SH-SY5Y (cell line): ENCODE measurements around the gene RBM39.

ENCODE experiments used
- GATA2 ChIP-seq: IDR thresholded peaks from 2 replicates; pipeline ENCODE4 v1.6.1; 2011; ENCODE audit warnings: mild to moderate bottlenecking, low read depth, low read length
- GATA3 ChIP-seq: IDR thresholded peaks from 2 replicates; pipeline ENCODE4 v1.6.1; 2011; ENCODE audit warnings: low read depth, mild to moderate bottlenecking, low read length, moderate library complexity

DNA sequence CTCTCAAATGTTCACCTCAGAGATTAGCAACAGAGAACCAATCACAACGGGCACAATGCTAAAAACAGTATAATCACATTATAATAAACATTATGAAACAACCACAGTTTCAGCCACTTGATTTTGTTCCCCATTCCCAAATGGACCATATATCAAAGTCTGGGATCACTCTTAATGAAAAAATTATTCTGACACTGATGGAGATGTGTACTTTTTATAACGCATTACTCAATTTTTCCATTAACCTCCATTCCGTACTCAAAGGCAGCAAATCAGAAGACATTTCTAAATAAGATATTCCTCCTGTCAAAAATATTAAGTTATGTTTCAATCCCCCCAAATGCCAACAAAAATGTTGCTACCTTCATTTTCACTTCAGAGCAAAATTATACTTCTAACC lies 80.2 kb downstream of the RBM39 start:
- TF ChIP-seq GATA3, result no peak
- TF ChIP-seq GATA2, result no peak
